Tibial nerve (tissue), 4 donors: ENCODE measurements around the gene GOLGA7B.

Experiments used
- EP300 ChIP-seq, 2 donors: sonication (generic); formaldehyde crosslinking; IDR thresholded peaks; one replicate each; pipeline ENCODE4 v1.6.1; 2017; ENCODE audit warnings: antibody characterized with exemption in 2 of 2, mild to moderate bottlenecking in 1 of 2
- POLR2A ChIP-seq, 2 donors: fragments of 450-650 bp; IDR thresholded peaks; one replicate each; pipeline ENCODE4 v1.6.1; 2017; ENCODE audit warnings: antibody characterized with exemption in 2 of 2, mild to moderate bottlenecking in 2 of 2, moderate library complexity in 2 of 2
- TF ChIP-seq, protein P1 (sequence below), 5 experiments: fragments of 200-600 bp in 3 of 5; fragments of 450-650 bp in 2 of 5; sonication (generic) in 3 of 5; IDR thresholded peaks; one replicate each; pipeline ENCODE4 v1.5.1; 2016 to 2019; ENCODE audit warnings: antibody characterized with exemption in 5 of 5, mild to moderate bottlenecking in 3 of 5, moderate library complexity in 2 of 5

DNA sequence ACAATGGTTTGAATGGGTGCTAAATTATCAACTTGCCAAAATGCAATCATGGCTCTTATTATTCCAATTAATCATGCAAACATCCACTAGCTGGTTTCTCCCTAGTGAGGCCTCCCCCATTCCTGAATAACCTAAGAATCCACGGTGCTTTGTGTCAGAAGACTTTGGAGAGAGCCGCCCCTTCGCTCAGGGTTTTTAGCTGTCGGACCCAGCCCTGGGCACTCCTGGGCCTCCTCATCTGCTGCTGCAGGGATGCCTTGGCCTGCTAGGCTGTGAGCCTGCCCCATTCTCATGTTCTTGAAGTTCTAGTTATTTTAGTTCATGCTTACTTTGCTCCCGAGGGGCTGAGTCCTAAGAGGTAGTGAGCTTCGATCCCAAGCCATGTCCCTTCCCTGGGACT, 43.7 kb upstream of the GOLGA7B start:
- TF ChIP-seq EP300 (IDR thresholded peaks at IDR 0.05) (no peak), POLR2A (IDR thresholded peaks at IDR 0.05) (no peak)
- TF ChIP-seq, protein P1, sequence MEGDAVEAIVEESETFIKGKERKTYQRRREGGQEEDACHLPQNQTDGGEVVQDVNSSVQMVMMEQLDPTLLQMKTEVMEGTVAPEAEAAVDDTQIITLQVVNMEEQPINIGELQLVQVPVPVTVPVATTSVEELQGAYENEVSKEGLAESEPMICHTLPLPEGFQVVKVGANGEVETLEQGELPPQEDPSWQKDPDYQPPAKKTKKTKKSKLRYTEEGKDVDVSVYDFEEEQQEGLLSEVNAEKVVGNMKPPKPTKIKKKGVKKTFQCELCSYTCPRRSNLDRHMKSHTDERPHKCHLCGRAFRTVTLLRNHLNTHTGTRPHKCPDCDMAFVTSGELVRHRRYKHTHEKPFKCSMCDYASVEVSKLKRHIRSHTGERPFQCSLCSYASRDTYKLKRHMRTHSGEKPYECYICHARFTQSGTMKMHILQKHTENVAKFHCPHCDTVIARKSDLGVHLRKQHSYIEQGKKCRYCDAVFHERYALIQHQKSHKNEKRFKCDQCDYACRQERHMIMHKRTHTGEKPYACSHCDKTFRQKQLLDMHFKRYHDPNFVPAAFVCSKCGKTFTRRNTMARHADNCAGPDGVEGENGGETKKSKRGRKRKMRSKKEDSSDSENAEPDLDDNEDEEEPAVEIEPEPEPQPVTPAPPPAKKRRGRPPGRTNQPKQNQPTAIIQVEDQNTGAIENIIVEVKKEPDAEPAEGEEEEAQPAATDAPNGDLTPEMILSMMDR (IDR thresholded peaks at IDR 0.05): no peak
